Mononuclear cell (primary cell): ENCODE results near the gene MYO9A. TPM values are rescaled to one million over a fixed set of nuclear protein-coding genes. Genes with fewer than 3 reads are reported as not detected.

Experiments used
- H3K27me3 ChIP-seq: 2 replicates; pipeline ENCODE4 v1.6.0; 2011; ENCODE audit warnings: low read length, control low read depth; ENCODE audit not compliant: insufficient read depth
- H3K4me1 ChIP-seq: 2 replicates; pipeline ENCODE4 v1.5.1; 2011; ENCODE audit warnings: mild to moderate bottlenecking, low read length, control low read depth; ENCODE audit not compliant: insufficient read depth
- H3K4me3 ChIP-seq: 2 replicates; pipeline ENCODE4 v1.5.1; 2011; ENCODE audit warnings: mild to moderate bottlenecking, low read length, moderate library complexity
- H3K9me3 ChIP-seq: 2 replicates; pipeline ENCODE4 v1.5.1; 2011; ENCODE audit warnings: low read depth, mild to moderate bottlenecking, control low read depth, low read length
- total RNA-seq: library from RNA; depleted of rRNA; stranded (reverse); fragments of >200 nt; gene quantifications from one replicate; pipeline ENCODE4 v1.2.3, GENCODE V29; 2012

The MYO9A gene
- total RNA-seq, 1 donor = 25.3 TPM

DNA sequence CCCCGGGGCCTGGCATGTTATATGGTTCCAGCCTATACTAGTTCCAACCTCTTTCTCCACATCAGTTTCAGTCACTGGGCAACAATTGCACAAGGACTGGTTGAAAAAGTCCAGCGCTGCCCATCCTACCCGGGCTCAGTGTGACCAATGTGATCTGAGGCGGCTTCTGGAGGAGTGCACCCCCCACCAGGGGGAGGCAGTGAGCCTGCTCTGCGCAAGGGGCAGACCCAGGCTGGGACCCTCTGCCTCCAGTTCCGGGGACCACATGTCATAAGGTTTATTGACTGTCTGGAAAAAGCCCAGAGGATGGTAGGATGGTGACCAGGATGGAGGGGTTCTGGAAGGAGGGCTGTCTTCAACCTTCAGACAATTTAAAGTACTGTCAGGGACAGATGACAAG lies 333.2 kb downstream of the MYO9A start:
- no peaks in the 10 kb centered on the region for H3K4me1 ChIP-seq
- no peaks in the 10 kb centered on the region for H3K9me3 ChIP-seq
- H3K27me3 ChIP-seq = no peaks in the 10 kb centered on the region
- H3K4me3 ChIP-seq = no peak overlapping the region

DNA sequence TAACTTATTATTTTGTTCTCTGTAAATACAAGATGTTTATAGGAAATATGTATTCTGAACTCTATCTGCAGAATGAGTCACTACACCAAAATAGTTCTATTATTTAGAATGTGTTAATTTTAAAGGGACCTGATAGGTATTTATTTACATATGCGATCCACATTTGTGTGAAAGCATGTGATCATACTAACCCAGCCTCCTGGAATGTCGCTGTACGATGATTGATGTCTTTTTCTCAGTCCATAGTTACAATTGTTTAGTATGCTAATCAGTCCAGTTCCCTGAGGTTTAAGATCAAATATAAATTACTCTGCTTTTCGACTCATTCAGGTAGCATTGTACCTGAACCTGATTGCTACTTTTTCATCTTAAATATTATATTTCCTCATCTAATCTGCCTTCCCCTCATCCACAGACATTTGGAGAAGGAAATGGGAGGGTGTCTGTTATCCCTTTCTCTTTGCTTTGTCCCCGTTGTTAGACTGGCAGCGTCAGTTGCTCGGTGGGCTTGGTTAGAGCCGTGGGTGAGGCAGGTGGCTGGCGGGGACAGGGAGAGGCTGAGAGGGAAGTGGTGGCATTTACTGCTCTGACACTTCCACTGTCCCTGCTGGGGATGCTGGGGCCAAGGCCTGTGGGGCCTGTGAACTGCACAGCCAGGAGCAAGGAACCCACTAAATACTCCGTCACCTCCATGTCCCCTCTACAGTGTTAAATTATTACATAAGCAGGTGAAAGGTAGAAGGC lies 335.4 kb downstream of the MYO9A start:
- no peaks in the 10 kb centered on the region for H3K27me3 ChIP-seq
- H3K4me1 ChIP-seq = no peaks in the 10 kb centered on the region

DNA sequence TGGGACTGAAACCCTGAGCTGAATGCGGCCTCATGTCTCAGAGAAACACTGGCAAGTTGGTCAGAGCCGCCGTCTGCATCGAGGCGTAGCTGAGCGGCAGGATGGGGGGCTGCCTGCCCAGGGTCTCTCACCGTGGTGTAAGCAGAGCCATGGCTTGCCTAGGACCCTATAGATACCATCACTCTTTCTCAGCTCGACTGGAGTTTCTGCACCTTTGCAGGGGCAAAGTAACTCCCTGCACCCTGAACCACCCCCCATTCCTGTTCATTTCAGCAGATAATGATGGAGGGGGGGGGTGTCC lies 336.0 kb downstream of the MYO9A start:
- no peak overlapping the region for H3K4me3 ChIP-seq
- no peaks in the 10 kb centered on the region for H3K4me1 ChIP-seq
- no peaks in the 10 kb centered on the region for H3K27me3 ChIP-seq
- no peaks in the 10 kb centered on the region for H3K9me3 ChIP-seq

More for the DNA sequence above, 335.4 kb downstream of the MYO9A start:
- Histone ChIP-seq H3K9me3 (no peaks in the 10 kb centered on the region), H3K4me3 (no peak overlapping the region)

DNA sequence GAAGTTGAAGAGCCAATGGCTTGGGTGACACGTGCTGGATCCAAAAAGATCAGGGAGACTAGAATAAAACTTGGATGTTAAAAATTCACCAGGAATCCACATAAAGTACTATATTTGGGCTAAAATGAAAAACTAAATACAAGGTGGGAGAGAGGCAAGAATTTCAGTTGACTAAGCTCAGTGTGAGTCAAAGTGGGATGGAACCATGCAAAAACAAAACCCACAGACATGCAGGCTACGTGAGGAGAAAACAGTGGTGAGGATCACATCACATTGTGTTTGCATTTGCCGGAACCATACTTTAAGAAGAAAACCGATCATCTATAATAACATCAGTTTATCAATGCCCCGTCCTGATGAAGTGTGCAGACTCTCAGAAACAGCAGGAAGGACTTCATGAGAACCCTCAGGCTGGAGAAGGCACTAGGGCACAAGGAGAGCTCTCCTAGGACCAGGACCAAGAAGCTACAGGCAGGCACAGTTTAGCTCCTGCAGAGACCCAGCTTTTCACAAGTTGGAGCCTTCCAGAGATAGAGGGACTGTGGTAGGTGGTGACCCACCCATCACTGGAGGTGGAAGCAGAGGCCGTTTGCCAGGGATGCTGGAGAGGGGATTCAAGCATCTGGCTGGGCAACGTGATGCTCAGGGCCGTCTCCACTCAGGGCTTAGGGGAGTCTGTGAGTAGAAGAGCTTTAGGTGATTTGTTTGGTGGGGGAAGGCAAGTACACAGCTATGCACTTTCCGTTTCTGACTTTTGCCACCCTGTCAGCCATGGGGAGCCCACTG lies 336.6 kb downstream of the MYO9A start:
- H3K4me3 ChIP-seq = no peak overlapping the region
- H3K27me3 ChIP-seq = no peaks in the 10 kb centered on the region
- no peaks in the 10 kb centered on the region for H3K9me3 ChIP-seq
- H3K4me1 ChIP-seq = no peaks in the 10 kb centered on the region

DNA sequence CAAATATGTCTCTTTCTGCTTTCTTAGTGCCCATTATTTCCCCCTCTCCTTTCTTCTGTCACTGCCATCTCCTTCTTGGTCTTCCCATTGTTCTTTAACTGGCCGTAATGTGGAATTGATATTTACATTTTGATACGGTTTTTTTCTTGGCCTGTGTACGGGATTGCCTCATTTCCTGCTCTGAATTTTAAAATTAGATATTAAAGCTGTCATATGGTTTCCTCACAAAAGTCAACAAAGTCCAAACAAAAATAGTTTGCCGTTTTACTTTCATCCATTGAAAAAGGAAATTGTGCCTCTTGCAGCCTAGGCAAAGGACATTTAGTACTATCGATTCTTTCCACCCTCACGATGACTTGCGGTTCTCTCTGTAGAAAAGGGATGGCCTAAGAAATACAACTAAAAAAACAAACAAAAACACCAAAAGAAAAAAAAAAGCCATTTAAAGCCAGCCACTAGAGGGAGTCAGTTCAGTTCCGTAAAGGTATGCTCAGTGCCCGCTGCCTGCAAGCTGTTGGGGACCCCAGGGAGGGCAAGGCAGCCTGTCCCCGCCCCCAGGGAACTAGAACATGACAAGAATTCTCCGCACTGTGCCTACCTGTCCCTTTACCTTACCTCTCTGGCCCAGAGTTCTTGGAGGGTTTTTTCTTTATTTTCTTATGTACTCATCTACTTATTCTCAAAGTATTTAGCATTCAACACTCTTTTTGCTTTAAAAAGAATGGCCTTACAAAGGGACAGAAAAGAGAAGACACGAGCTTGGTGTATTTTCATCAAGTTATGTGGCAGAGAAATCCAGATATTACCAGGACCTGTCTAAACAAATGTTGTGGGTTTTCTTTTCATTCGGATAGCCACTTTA lies 337.6 kb downstream of the MYO9A start:
- H3K4me1 ChIP-seq = no peaks in the 10 kb centered on the region
- H3K9me3 ChIP-seq = no peaks in the 10 kb centered on the region
- no peak overlapping the region for H3K4me3 ChIP-seq
- no peaks in the 10 kb centered on the region for H3K27me3 ChIP-seq

DNA sequence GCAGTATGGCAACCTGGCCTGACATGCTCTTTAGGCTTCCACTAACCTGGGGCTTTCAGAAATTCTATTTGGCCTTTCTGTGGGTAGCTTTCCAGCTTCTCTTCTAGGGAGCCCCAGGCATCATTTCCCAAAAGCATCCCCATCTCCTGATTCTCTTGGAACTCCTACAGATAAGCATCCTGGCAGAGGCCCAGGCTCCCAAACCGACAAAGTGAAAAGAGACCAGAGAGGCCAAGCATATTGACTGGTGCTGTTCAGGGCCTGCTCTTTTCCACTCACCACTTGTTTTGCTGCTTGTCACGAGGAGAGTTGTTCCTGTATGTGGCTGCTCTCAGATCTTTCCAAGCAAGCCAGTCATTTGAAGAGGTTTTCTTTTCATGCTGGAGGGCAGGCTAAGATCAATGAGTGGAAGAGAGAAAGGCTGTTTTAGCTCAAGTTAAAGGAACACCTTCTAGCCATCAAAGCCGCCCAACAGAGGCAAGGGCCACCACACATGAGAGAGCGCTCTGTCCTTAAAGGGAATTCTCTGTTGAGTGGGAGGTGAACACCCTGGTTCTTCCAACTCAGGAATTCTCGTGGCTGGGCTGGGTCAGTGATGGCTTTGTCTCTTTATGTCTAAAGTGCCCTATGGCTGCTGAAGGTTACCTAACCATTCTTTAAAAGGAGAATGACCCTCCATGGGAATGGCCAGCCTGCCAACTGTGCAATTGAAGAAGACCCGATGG lies 338.7 kb downstream of the MYO9A start:
- Histone ChIP-seq H3K27me3 (no peaks in the 10 kb centered on the region), H3K4me1 (no peaks in the 10 kb centered on the region), H3K4me3 (no peak overlapping the region), H3K9me3 (no peaks in the 10 kb centered on the region)

DNA sequence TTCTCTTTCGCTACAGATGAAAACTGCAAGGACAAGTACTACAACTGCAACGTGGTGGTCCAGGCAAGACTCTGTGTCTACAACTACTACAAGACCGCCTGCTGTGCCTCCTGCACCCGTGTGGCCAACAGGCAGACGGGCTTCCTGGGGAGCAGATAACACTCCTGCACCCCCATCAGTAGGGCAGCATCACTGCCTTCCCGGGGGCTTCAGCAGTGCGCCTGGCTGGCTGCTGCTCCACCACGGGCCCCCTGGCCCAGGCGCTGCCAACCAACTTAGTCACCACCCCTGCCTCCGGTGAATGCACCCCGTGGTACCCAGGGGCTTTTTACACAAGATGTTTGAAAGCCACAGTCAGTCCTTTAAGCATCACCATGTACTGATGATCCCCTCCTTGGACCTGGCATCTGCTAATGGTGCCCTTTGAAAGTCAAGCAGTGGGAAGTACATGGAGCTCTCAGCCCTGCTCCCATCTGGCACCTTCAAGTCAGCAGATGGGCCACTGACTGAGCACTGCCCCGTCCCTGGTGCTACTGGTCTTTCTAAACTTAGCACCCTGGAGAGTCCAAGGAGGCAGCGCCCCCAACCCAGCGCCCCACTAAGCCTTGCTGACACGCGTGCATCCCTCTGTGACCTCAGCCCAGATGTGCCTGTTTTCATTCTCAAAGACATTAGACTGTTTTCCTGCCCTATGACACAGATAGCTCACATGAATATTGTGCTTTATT lies 340.6 kb downstream of the MYO9A start:
- Histone ChIP-seq H3K4me1 (no peaks in the 10 kb centered on the region), H3K4me3 (no peak overlapping the region), H3K27me3 (no peaks in the 10 kb centered on the region), H3K9me3 (no peaks in the 10 kb centered on the region)

DNA sequence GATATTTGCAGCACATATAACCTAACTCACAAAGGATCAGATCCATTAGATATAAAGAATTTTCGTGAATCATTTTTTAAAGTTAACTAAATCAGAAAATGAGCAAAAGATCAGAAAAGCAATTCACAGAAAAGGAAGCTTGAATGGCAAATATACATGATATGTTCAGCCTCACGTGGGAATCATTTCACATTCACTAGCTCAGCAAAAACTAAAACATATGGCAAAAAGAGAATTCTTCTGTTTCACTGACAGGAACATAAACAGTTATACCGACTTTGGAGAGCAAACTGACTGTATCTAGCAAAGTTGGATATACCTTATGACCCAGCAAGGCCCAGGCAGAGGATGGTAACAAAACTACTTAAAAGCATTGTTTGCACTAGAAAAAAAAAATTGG lies 341.6 kb downstream of the MYO9A start:
- H3K9me3 ChIP-seq = no peaks in the 10 kb centered on the region
- H3K27me3 ChIP-seq = no peaks in the 10 kb centered on the region
- H3K4me1 ChIP-seq = no peaks in the 10 kb centered on the region
- H3K4me3 ChIP-seq = no peak overlapping the region

DNA sequence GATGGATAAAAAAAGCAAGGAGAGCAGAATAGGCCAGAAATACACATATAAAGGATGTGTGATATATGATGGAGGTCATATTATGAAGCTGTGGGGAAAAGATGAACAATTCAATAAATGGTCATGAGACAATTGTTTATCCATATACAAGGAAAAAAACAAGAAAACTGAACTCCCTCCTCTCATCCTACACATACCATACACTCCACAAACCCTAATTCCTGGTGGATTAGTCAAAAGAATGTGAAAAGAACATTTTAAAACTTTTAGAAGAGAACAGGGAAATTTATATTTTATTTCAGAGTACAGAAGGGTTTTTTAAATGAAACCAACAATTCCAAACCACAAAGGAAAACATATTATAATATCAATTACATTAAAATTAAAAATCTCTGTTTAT lies 342.1 kb downstream of the MYO9A start:
- Histone ChIP-seq H3K9me3 (no peaks in the 10 kb centered on the region), H3K4me3 (no peak overlapping the region), H3K4me1 (no peaks in the 10 kb centered on the region), H3K27me3 (no peaks in the 10 kb centered on the region)

DNA sequence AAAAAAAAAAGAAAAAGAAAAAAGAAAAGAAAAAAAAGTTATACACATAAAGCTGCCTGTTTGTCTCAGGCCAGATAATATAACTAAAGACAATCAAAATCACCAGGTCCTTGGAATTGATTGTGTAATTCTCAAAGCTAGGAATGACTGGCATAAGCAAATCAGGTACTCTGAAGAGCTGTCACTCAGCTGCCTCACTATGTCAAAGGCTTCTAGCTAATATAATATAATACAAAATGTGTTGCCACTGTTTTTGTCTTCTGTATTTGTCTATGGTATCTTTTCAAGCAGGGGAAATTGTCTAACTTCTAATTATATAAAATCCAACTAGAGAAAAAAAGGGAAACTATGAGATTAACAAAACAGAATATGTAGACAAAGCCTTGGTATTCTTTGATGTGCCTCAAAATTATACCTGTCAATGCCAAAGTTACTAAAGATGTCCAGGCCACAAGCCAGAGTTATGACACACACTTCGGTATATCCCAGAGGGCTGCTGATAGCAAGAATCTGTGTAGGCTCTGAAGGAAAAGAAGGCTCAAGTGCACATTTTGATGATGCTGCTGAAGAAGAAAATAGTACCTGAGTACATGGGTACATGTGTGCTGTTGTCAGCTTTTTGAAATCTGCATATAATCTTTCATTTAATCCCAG lies 344.6 kb downstream of the MYO9A start:
- H3K4me3 ChIP-seq = no peak overlapping the region
- no peaks in the 10 kb centered on the region for H3K9me3 ChIP-seq
- no peaks in the 10 kb centered on the region for H3K4me1 ChIP-seq
- H3K27me3 ChIP-seq = no peaks in the 10 kb centered on the region

Other genes with a start within 250 kb of the MYO9A start
- 0.21 TPM for gene SENP8, start 253 bp upstream of the MYO9A start, total RNA-seq
- not detected for gene GRAMD2A, start 79.6 kb upstream of the MYO9A start, total RNA-seq
- gene PKM, start 113.0 kb upstream of the MYO9A start, total RNA-seq = 470 TPM
- 65.4 TPM for gene PARP6, start 154.4 kb upstream of the MYO9A start, total RNA-seq
- 0.84 TPM for gene CELF6, start 202.0 kb upstream of the MYO9A start, total RNA-seq